ENCODE data around the gene IGFBP4. TPM values are rescaled to one million over a fixed set of nuclear protein-coding genes. Genes with fewer than 3 reads are reported as not detected.

IGFBP4 gene
- total and polyA plus RNA-seq, 2 donors (not counting 1 experiment from before 2014, with no cell fraction given) = 436 to 1,130 TPM

GRCh38 chr17:40464392-40464855 is 21.2 kb downstream of the IGFBP4 start:
- no peak overlapping the region for H3K4me2 ChIP-seq (ENCODE audit: extremely low read depth, insufficient read depth, low read length)

GRCh38 chr17:40466298-40466971 is 23.2 kb downstream of the IGFBP4 start:
- no peak for DNase-seq (ENCODE audit: low read depth in 2 of 2)
- Histone ChIP-seq H3K9me3 (ENCODE audit: control insufficient read depth, insufficient read depth, low read depth, low read length) (no peaks in the 10 kb centered on the region), H2AFZ (ENCODE audit: low read length) (no peak overlapping the region), H3K4me2 (ENCODE audit: extremely low read depth, insufficient read depth, low read length) (no peak overlapping the region), H3K4me1 (ENCODE audit: control insufficient read depth, extremely low read depth, insufficient read depth, low read length) (peaks cover 14% of the 10 kb centered on the region), H3K9ac (ENCODE audit: insufficient read depth, low read length) (no peak overlapping the region), H3K36me3 (ENCODE audit: control insufficient read depth, insufficient read depth, low read length) (no peaks in the 10 kb centered on the region), H3K27me3 (ENCODE audit: control insufficient read depth, insufficient read depth, low read length) (no peaks in the 10 kb centered on the region), H3K27ac (ENCODE audit: insufficient read depth, low read length) (no peak overlapping the region), H4K20me1 (ENCODE audit: control insufficient read depth, extremely low read depth, insufficient read depth, low read length) (no peaks in the 10 kb centered on the region), H3K79me2 (ENCODE audit: control insufficient read depth, insufficient read depth, low read length) (no peaks in the 10 kb centered on the region), H3K4me3 (replicated peaks in 1 of 4; ENCODE audit: control extremely low read depth in 1 of 4, insufficient read depth in 1 of 4, low read depth in 3 of 4, low read length in 4 of 4) (no peak overlapping the region)
- TF ChIP-seq EZH2 (IDR thresholded peaks at IDR 0.05; ENCODE audit: low read length, missing control alignments) = no peak
- no peak for TF ChIP-seq CTCF (conservative IDR thresholded peaks at IDR 0.05 in 1 of 2, IDR thresholded peaks at IDR 0.05 in 1 of 2; ENCODE audit: low read depth in 1 of 2, low read length in 2 of 2)

More at GRCh38 chr17:40464392-40464855, 21.2 kb downstream of the IGFBP4 start:
- TF ChIP-seq CTCF (conservative IDR thresholded peaks at IDR 0.05 in 1 of 2, IDR thresholded peaks at IDR 0.05 in 1 of 2; ENCODE audit: low read depth in 1 of 2, low read length in 2 of 2) = no peak
- TF ChIP-seq EZH2 (IDR thresholded peaks at IDR 0.05; ENCODE audit: low read length, missing control alignments) = no peak
- Histone ChIP-seq H3K4me3 (replicated peaks in 1 of 4; ENCODE audit: control extremely low read depth in 1 of 4, insufficient read depth in 1 of 4, low read depth in 3 of 4, low read length in 4 of 4) (no peak overlapping the region), H3K4me1 (ENCODE audit: control insufficient read depth, extremely low read depth, insufficient read depth, low read length) (peaks cover 23% of the 10 kb centered on the region), H3K36me3 (ENCODE audit: control insufficient read depth, insufficient read depth, low read length) (peaks cover 2% of the 10 kb centered on the region), H2AFZ (ENCODE audit: low read length) (no peak overlapping the region), H3K9ac (ENCODE audit: insufficient read depth, low read length) (no peak overlapping the region), H4K20me1 (ENCODE audit: control insufficient read depth, extremely low read depth, insufficient read depth, low read length) (no peaks in the 10 kb centered on the region), H3K79me2 (ENCODE audit: control insufficient read depth, insufficient read depth, low read length) (no peaks in the 10 kb centered on the region), H3K27me3 (ENCODE audit: control insufficient read depth, insufficient read depth, low read length) (no peaks in the 10 kb centered on the region), H3K27ac (ENCODE audit: insufficient read depth, low read length) (no peak overlapping the region), H3K9me3 (ENCODE audit: control insufficient read depth, insufficient read depth, low read depth, low read length) (no peaks in the 10 kb centered on the region)
- peak in 1 of 2 donors; percentile 39 for DNase-seq (ENCODE audit: low read depth in 2 of 2)

GRCh38 chr17:40467281-40467867 is 24.1 kb downstream of the IGFBP4 start:
- TF ChIP-seq EZH2 (IDR thresholded peaks at IDR 0.05; ENCODE audit: low read length, missing control alignments) = no peak
- TF ChIP-seq CTCF (conservative IDR thresholded peaks at IDR 0.05 in 1 of 2, IDR thresholded peaks at IDR 0.05 in 1 of 2; ENCODE audit: low read depth in 1 of 2, low read length in 2 of 2) = no peak
- Histone ChIP-seq H3K79me2 (ENCODE audit: control insufficient read depth, insufficient read depth, low read length) (no peaks in the 10 kb centered on the region), H3K9ac (ENCODE audit: insufficient read depth, low read length) (no peak overlapping the region), H3K36me3 (ENCODE audit: control insufficient read depth, insufficient read depth, low read length) (no peaks in the 10 kb centered on the region), H4K20me1 (ENCODE audit: control insufficient read depth, extremely low read depth, insufficient read depth, low read length) (no peaks in the 10 kb centered on the region), H3K27me3 (ENCODE audit: control insufficient read depth, insufficient read depth, low read length) (no peaks in the 10 kb centered on the region), H3K4me1 (ENCODE audit: control insufficient read depth, extremely low read depth, insufficient read depth, low read length) (peaks cover 12% of the 10 kb centered on the region), H3K9me3 (ENCODE audit: control insufficient read depth, insufficient read depth, low read depth, low read length) (no peaks in the 10 kb centered on the region), H3K4me3 (replicated peaks in 1 of 4; ENCODE audit: control extremely low read depth in 1 of 4, insufficient read depth in 1 of 4, low read depth in 3 of 4, low read length in 4 of 4) (no peak overlapping the region), H2AFZ (ENCODE audit: low read length) (no peak overlapping the region), H3K27ac (ENCODE audit: insufficient read depth, low read length) (no peak overlapping the region), H3K4me2 (ENCODE audit: extremely low read depth, insufficient read depth, low read length) (no peak overlapping the region)
- no peak for DNase-seq (ENCODE audit: low read depth in 2 of 2)
